ENCODE results near the gene GTPBP6.

Gene GTPBP6

DNA sequence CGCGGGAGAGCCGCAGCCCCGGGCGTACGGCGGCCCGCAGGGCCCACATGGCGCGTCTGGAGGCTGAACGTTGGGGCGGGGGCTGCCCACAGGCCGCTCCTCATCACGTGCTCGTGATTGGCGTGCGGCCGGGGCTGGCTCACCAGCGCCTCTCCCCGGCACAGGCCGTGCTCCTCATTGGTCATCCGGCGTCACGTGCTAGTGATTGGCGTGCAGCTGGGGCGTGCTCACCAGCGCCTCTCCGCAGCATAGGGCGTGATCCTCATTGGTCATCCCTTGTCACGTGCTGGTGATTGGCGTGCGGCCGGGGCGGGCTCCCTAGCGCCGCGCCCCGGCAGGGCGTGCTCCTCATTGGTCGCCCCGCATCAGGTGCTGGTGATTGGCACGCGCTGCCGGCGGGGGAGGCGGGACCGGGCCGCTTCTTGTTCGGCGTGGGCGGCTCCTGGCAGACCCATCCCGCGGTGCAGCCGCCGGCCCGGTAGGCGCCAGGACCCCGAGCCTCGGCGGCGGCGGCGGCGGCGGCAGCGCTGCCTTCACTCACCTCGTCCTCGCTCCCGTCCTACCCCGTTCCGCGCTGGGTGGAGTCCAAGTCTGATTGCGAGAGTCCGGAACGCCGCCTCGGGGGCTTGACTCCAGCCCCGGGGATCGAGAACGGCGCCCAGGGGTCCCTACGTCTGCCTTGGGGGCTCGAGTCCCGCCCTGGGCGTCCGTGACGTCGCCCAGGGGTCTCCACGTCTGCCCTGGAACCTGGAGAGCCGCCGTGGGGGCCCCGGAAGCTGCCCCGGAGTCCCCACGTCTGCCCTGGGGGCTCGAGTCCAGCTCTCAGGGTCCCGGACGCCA is at the start of gene GTPBP6:
TSS of gene GTPBP6 (minus strand) at position 58 of the 840 bp plus-strand sequence. CDS start at position 49, 9 bp downstream.
- peak; percentile 96 for DNase-seq

DNA sequence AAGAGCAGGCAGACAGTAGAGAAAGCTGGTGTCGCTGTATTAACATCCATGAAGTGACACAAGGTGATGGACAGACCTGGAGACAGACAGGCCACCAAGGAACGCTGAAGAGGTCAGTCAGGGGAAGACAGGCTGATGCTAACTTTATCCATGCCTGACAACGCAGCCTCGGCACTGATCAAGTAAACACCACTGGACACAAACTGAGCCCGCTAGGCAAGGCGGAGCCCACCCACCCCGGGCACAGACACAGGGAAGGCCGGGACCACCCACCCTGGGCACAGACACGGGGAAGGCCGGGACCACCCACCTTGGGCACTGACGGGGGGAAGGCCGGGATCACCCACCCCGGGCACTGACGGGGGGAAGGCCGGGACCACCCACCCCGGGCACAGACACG is 49.3 kb upstream of the GTPBP6 start:
- DNase-seq: no peak

- DNase-seq: no peak
Measured at GRCh38 chrX:367349-367748, 48.8 kb upstream of the GTPBP6 start.

- DNase-seq: no peak
Measured at GRCh38 chrX:363621-364375, 45.2 kb upstream of the GTPBP6 start.

- DNase-seq: no peak
Measured at GRCh38 chrX:362937-363620, 44.5 kb upstream of the GTPBP6 start.

DNA sequence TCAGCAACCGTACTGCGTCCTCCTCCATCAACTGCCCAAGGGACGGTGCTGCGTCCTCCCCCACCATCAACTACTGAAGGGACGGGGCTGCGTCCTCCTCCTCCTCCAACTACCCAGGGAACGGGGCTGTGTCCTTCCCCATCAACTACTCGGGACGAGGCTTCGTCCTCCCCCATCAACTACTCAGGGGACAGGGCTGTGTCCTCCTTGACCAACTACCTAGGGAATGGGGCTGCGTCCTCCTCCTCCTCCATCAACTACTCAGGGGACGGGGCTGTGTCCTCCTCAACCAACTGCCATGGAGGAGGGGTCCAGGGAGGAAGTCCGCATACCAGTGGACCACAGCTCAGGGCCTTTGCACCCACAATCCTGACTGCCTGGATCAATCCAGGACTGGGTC is 43.8 kb upstream of the GTPBP6 start:
- no peak for DNase-seq

- no peak for DNase-seq
Measured at GRCh38 chrX:361231-362145, 42.9 kb upstream of the GTPBP6 start.

DNA sequence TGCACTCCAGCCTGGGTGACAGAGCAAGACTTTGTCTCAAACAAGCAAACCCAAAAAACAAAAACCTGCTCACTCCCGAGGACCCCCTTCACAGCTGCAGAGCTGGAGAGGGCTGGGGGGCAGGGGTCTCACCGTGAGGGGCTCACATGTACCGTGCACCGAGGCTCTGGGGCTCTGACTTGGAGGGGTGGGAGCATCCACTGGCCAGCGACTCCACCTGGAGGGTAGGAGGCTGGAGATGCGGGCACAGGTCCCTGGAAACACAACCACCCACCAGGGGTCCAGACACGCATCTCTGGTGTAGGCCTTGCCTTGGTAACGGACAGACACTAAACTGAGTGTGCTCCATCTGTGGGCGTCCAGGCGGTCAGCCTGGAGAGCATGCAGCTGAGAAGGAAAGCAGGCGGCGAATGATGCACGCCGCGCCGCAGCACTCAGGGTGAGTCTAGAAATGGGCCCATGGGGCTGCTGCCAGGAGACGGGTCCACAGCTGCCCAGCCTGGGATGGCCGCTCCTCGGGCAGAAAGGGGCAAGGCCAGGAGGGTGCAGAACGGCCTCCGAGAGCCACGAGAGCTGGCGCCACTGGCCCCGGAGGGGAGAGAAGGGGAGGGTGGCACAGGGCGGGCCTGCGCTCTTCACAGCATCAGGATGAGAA is 42.0 kb upstream of the GTPBP6 start:
- DNase-seq: no peak

- no peak for DNase-seq
Measured at GRCh38 chrX:358651-359143, 40.1 kb upstream of the GTPBP6 start.

- DNase-seq: peak; percentile 40
Measured at GRCh38 chrX:357693-358471, 39.3 kb upstream of the GTPBP6 start.

- no peak for DNase-seq
Measured at GRCh38 chrX:357035-357692, 38.6 kb upstream of the GTPBP6 start.

DNA sequence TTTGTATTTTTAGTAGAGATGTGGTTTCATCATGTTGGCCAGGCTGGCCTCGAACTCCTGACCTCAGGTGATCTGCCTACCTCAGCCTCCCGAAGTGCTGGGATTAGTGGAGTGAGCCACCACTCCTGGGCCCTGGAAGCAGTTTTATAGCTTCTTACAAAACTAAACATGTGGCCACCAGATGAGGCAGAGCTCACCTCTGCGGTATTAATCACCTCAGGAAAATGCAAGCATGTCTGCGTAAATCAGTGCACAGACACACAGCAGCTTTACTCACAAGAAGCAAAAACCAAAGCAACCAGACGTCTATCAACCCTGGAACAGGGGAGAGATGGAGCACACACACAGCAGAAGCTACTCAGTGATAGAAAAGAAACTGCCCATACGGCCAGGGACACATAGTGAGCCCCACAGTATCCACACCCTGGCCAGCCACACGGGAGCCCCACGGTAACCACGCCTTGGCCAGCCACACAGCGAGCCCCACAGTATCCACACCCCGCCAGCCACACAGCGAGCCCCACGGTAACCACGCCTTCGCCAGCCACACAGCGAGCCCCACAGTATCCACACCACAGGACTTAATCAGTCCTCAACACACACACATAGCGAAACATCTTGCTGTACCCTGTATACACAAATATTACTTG is 37.9 kb upstream of the GTPBP6 start:
- DNase-seq: no peak

GRCh38 chrX:355329-356050 is 36.9 kb upstream of the GTPBP6 start:
- DNase-seq: no peak

- DNase-seq: no peak
Measured at GRCh38 chrX:353566-354535, 35.3 kb upstream of the GTPBP6 start.

GRCh38 chrX:352582-353314 is 34.2 kb upstream of the GTPBP6 start:
- DNase-seq: no peak

- DNase-seq: no peak
Measured at GRCh38 chrX:352181-352580, 33.6 kb upstream of the GTPBP6 start.

GRCh38 chrX:351736-352135 is 33.1 kb upstream of the GTPBP6 start:
- DNase-seq: no peak
